Activated CD4-positive, CD25-positive, alpha-beta regulatory T cell treated with anti-CD3 and anti-CD28 coated beads, Interleukin-2, amount 50 U/mL, for 24 hours (primary cell): ENCODE results near the gene NPY4R2.
"Not testable (repeated sequence)": the region's sequence is repeated elsewhere in the genome, so short reads cannot be mapped to it uniquely, and the experiment has no call there.

Source experiments
- ATAC-seq, 2 donors: fragments of 150-1000 bp; cut with Tn5 transposase; one replicate each; pipeline ENCODE4 v1.10.0; 2021; ENCODE audit warnings: mild to moderate bottlenecking in 1 of 2, moderate library complexity in 1 of 2

Gene NPY4R2

GRCh38 chr10:47933462-47933861, 15.0 kb downstream of the NPY4R2 start:
- not testable (repeated sequence) for ATAC-seq

- not testable (repeated sequence) for ATAC-seq
These were observed 18.3 kb downstream of the NPY4R2 start for GRCh38 chr10:47936772-47937228.

GRCh38 chr10:47937634-47938033, 19.2 kb downstream of the NPY4R2 start:
- not testable (repeated sequence) for ATAC-seq

GRCh38 chr10:47940821-47941220, 22.4 kb downstream of the NPY4R2 start:
- ATAC-seq: not testable (repeated sequence)

- not testable (repeated sequence) for ATAC-seq
These were observed 22.9 kb downstream of the NPY4R2 start for GRCh38 chr10:47941379-47941778.

DNA sequence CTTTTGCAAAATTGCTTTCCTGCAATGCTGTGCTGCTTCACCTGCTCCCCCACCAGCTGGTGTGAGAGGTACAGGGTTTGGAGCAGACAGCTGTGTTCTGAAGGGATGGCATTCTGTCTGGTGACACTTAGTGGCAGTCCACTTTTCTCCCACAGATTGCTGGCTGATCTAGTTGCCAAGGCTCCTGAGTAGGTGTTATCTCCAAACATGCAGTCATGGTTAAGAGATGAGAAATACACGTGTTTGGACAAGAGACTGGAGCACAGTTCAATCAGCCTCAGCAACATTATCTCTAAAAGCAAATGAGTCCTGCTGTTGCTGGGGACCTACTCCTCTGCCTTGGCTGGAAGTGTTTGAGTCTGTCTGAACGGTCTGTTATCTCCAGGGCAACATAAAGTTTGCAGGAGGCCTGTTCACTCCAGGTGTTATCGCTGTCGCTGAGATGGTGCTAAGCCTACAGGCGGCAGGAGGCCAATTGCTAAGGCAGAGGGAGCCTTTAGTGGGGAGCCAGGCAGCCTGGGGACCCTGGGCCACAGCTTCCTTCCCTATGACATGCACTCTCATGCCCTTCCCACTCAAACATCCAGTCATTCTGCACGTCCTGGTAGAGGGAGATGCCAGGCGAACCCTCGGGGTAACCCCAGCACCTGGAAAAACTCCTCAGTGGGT, 24.0 kb downstream of the NPY4R2 start:
- not testable (repeated sequence) for ATAC-seq

- not testable (repeated sequence) for ATAC-seq
These were observed 24.9 kb downstream of the NPY4R2 start for GRCh38 chr10:47943328-47943727.

- not testable (repeated sequence) for ATAC-seq
These were observed 29.0 kb downstream of the NPY4R2 start for GRCh38 chr10:47947424-47947823.

DNA sequence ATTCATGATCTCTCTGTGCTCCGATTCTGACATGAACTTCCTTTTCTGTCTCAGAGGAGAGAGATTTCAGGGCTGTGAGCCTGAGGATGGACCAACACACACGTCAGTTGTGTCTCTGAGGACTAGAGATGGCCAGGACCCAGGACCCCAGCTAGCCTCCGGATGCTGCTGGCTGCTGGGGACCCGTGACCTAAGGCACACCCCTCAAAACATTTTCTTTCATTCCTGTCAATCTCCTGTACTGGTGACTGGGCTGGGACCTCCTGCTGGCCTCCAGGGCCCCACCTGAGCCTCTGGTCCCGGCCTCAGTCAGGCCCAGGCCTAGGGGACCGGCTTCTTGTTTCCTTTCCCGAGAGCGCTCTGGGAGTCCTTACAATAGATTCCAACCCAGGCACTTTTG, 38.7 kb downstream of the NPY4R2 start:
- ATAC-seq: not testable (repeated sequence)

- ATAC-seq: not testable (repeated sequence)
These were observed 41.2 kb downstream of the NPY4R2 start for GRCh38 chr10:47959677-47960076.

GRCh38 chr10:47960699-47961098, 42.2 kb downstream of the NPY4R2 start:
- ATAC-seq: not testable (repeated sequence)

DNA sequence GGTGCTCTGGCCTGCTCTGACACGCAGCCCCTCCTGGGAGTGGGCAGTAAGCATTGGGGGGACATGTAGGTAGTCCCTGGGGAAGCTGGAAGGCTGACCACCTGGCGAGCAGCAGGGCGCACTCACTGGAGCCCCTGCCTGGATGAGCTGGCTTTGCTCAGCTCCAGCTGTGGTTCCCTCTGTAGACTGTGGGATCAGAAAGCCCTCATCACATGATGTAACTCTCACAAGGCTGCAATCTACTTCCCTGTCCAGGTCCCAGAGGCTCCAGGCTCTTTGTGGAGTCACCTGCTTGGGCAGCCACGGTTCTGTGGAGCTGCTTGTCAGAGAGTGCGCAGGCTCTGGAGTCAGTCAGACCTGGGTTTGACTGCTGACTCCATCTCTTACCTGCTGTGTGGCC, 44.3 kb downstream of the NPY4R2 start:
- ATAC-seq: not testable (repeated sequence)

- ATAC-seq: not testable (repeated sequence)
These were observed 46.0 kb downstream of the NPY4R2 start for GRCh38 chr10:47964280-47965063.

GRCh38 chr10:47968988-47969387, 50.5 kb downstream of the NPY4R2 start:
- not testable (repeated sequence) for ATAC-seq

DNA sequence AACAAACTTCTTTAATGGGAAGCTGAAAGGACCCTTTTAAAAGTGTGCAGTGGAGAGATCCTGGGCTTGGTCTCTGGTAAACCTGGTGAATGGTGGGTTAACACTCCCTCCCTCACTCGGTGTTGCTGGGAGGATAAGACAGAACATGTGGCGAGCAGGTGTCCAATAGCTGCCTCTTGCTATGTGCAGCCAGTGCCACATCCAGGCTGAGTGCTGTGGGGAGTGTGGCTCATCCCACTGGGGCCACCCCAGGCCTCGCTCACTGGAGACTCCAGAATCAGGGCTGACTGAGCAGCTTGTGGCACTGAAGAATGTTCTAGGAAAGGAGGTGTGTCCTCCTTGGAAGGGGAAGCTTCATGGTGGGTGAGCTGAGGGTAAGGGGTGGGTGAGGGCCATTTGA, 51.6 kb downstream of the NPY4R2 start:
- peak in 1 of 2 donors; percentile 21 for ATAC-seq

- ATAC-seq: not testable (repeated sequence)
These were observed 53.1 kb downstream of the NPY4R2 start for GRCh38 chr10:47971598-47971997.

- not testable (repeated sequence) for ATAC-seq
These were observed 53.6 kb downstream of the NPY4R2 start for GRCh38 chr10:47972077-47972476.
